HEK293 (cell line): ENCODE results near the gene GMEB2.

Experiments
- CTCF ChIA-PET: fragments of 350-600 bp; formaldehyde crosslinking; extraction: SDS; loops from one replicate; lab custom pipeline; 2021; ENCODE audit warnings: antibody characterized with exemption; lab: Yijun Ruan, JAX
- POLR2A ChIA-PET: fragments of 300-600 bp; formaldehyde crosslinking; extraction: SDS; loops from one replicate; lab custom pipeline; 2020; ENCODE audit warnings: antibody characterized with exemption, inconsistent platforms; lab: Yijun Ruan, JAX
- H3K27ac ChIP-seq: fragments of 200-500 bp; sonication (Bioruptor generic); 2 replicates; pipeline ENCODE4 v1.5.1; 2014; ENCODE audit warnings: low read depth, low read length, control low read depth, inconsistent platforms; ENCODE audit errors: extremely low read depth
- H3K36me3 ChIP-seq, 2 experiments: fragments of 200-500 bp in 1 of 2; sonication (Bioruptor generic) in 1 of 2; 1 replicate in 1 of 2; 2 replicates in 1 of 2; pipeline ENCODE4 v1.5.1; 2014 to 2017; ENCODE audit warnings: inconsistent platforms in 2 of 2, low read length in 2 of 2; ENCODE audit not compliant: control insufficient read depth in 2 of 2, insufficient read depth in 1 of 2
- H3K4me1 ChIP-seq: fragments of 200-500 bp; sonication (Bioruptor generic); 2 replicates; pipeline ENCODE4 v1.5.1; 2014; ENCODE audit warnings: mild to moderate bottlenecking, low read length, inconsistent platforms; ENCODE audit not compliant: control insufficient read depth, insufficient read depth
- H3K4me3 ChIP-seq: 2 replicates; pipeline ENCODE4 v1.5.1; 2011; ENCODE audit warnings: low read depth, mild to moderate bottlenecking, control low read depth, low read length, moderate library complexity
- H3K9me3 ChIP-seq: fragments of 200-500 bp; sonication (Bioruptor generic); 2 replicates; pipeline ENCODE4 v1.5.1; 2014; ENCODE audit warnings: low read depth, low read length, inconsistent platforms; ENCODE audit not compliant: control insufficient read depth, insufficient read depth
- CTCF ChIP-seq: fragments of 450-650 bp; formaldehyde crosslinking; IDR thresholded peaks from 2 replicates; pipeline ENCODE4 v1.5.1; 2016; ENCODE audit warnings: missing biosample characterization, missing genetic modification characterization
- EGR2 ChIP-seq: fragments of 450-650 bp; formaldehyde crosslinking; IDR thresholded peaks from 2 replicates; pipeline ENCODE4 v1.5.1; 2016; ENCODE audit warnings: low read depth, missing biosample characterization, missing genetic modification characterization
- GLIS2 ChIP-seq: fragments of 450-650 bp; formaldehyde crosslinking; IDR thresholded peaks from 2 replicates; pipeline ENCODE4 v1.5.1; 2016; ENCODE audit warnings: missing biosample characterization, missing genetic modification characterization
- HOXD13 ChIP-seq: sonication (generic); formaldehyde crosslinking; IDR thresholded peaks from 2 replicates; pipeline ENCODE4 v1.8.0; 2022; ENCODE audit warnings: missing genetic modification reagents, borderline replicate concordance
- KLF8 ChIP-seq: fragments of 450-650 bp; formaldehyde crosslinking; IDR thresholded peaks from 2 replicates; pipeline ENCODE4 v1.5.1; 2016; ENCODE audit warnings: missing biosample characterization, missing genetic modification characterization
- OSR2 ChIP-seq: fragments of 450-650 bp; formaldehyde crosslinking; IDR thresholded peaks from 2 replicates; pipeline ENCODE4 v1.5.1; 2016; ENCODE audit warnings: missing biosample characterization, missing genetic modification characterization
- PATZ1 ChIP-seq: fragments of 450-650 bp; formaldehyde crosslinking; IDR thresholded peaks from 2 replicates; pipeline ENCODE4 v1.5.1; 2016; ENCODE audit warnings: missing biosample characterization, missing genetic modification characterization
- PRDM1 ChIP-seq: fragments of 450-650 bp; formaldehyde crosslinking; IDR thresholded peaks from 2 replicates; pipeline ENCODE4; 2016; ENCODE audit warnings: missing biosample characterization, missing genetic modification characterization
- SCRT1 ChIP-seq: fragments of 450-650 bp; formaldehyde crosslinking; IDR thresholded peaks from 2 replicates; pipeline ENCODE4 v1.5.1; 2016; ENCODE audit warnings: missing biosample characterization, missing genetic modification characterization, borderline replicate concordance
- SP2 ChIP-seq: fragments of 450-650 bp; formaldehyde crosslinking; IDR thresholded peaks from 2 replicates; pipeline ENCODE4 v1.5.1; 2016; ENCODE audit warnings: missing biosample characterization, missing genetic modification characterization
- ZBTB10 ChIP-seq: fragments of 450-650 bp; formaldehyde crosslinking; IDR thresholded peaks from 2 replicates; pipeline ENCODE4 v1.5.1; 2016; ENCODE audit warnings: missing biosample characterization, missing genetic modification characterization
- ZEB2 ChIP-seq: fragments of 450-650 bp; formaldehyde crosslinking; IDR thresholded peaks from 2 replicates; pipeline ENCODE4 v1.5.1; 2016; ENCODE audit warnings: missing biosample characterization, missing genetic modification characterization
- ZFP41 ChIP-seq: fragments of 450-650 bp; formaldehyde crosslinking; IDR thresholded peaks from 2 replicates; pipeline ENCODE4 v1.5.1; 2016; ENCODE audit warnings: missing biosample characterization, missing genetic modification characterization, borderline replicate concordance
- ZNF10 ChIP-seq: fragments of 450-650 bp; formaldehyde crosslinking; IDR thresholded peaks from 2 replicates; pipeline ENCODE4 v1.5.1; 2017; ENCODE audit warnings: missing biosample characterization, missing genetic modification characterization
- ZNF138 ChIP-seq: fragments of 450-650 bp; formaldehyde crosslinking; IDR thresholded peaks from 2 replicates; pipeline ENCODE4 v1.5.1; 2016; ENCODE audit warnings: missing biosample characterization, missing genetic modification characterization, borderline replicate concordance
- ZNF140 ChIP-seq: fragments of 450-650 bp; formaldehyde crosslinking; IDR thresholded peaks from 2 replicates; pipeline ENCODE4 v1.5.1; 2016; ENCODE audit warnings: missing biosample characterization, missing genetic modification characterization
- ZNF169 ChIP-seq: fragments of 450-650 bp; formaldehyde crosslinking; IDR thresholded peaks from 2 replicates; pipeline ENCODE4 v1.5.1; 2016; ENCODE audit warnings: missing biosample characterization, missing genetic modification characterization
- ZNF175 ChIP-seq: fragments of 450-650 bp; formaldehyde crosslinking; IDR thresholded peaks from 2 replicates; pipeline ENCODE4 v1.5.1; 2016; ENCODE audit warnings: missing biosample characterization, missing genetic modification characterization
- ZNF18 ChIP-seq: fragments of 450-650 bp; formaldehyde crosslinking; IDR thresholded peaks from 2 replicates; pipeline ENCODE4 v1.5.1; 2016; ENCODE audit warnings: missing biosample characterization, missing genetic modification characterization
- ZNF214 ChIP-seq: fragments of 450-650 bp; formaldehyde crosslinking; IDR thresholded peaks from 2 replicates; pipeline ENCODE4 v1.5.1; 2017; ENCODE audit warnings: missing biosample characterization, mild to moderate bottlenecking, missing genetic modification characterization, borderline replicate concordance
- ZNF221 ChIP-seq: fragments of 450-650 bp; formaldehyde crosslinking; IDR thresholded peaks from 2 replicates; pipeline ENCODE4 v1.5.1; 2017; ENCODE audit warnings: missing biosample characterization, missing genetic modification characterization, borderline replicate concordance
- ZNF341 ChIP-seq: fragments of 450-650 bp; formaldehyde crosslinking; IDR thresholded peaks from 2 replicates; pipeline ENCODE4; 2016; ENCODE audit warnings: low read depth, missing biosample characterization, missing genetic modification characterization
- ZNF354C ChIP-seq: fragments of 450-650 bp; formaldehyde crosslinking; IDR thresholded peaks from 2 replicates; pipeline ENCODE4 v1.5.1; 2016; ENCODE audit warnings: missing biosample characterization, missing genetic modification characterization, low read depth, borderline replicate concordance
- ZNF48 ChIP-seq: fragments of 450-650 bp; formaldehyde crosslinking; IDR thresholded peaks from 2 replicates; pipeline ENCODE4 v1.5.1; 2016; ENCODE audit warnings: missing biosample characterization, missing genetic modification characterization
- ZNF514 ChIP-seq: fragments of 450-650 bp; formaldehyde crosslinking; IDR thresholded peaks from 2 replicates; pipeline ENCODE4 v1.5.1; 2016; ENCODE audit warnings: missing biosample characterization, missing genetic modification characterization
- ZNF561 ChIP-seq: fragments of 450-650 bp; IDR thresholded peaks from 2 replicates; pipeline ENCODE4 v1.5.1; 2018; ENCODE audit warnings: missing biosample characterization, missing genetic modification characterization, borderline replicate concordance
- ZNF600 ChIP-seq: fragments of 450-650 bp; formaldehyde crosslinking; IDR thresholded peaks from 2 replicates; pipeline ENCODE4 v1.5.1; 2016; ENCODE audit warnings: missing biosample characterization, missing genetic modification characterization
- ZNF792 ChIP-seq: fragments of 450-650 bp; formaldehyde crosslinking; IDR thresholded peaks from 2 replicates; pipeline ENCODE4 v1.5.1; 2016; ENCODE audit warnings: missing biosample characterization, missing genetic modification characterization
- ZNF843 ChIP-seq: fragments of 450-650 bp; formaldehyde crosslinking; IDR thresholded peaks from 2 replicates; pipeline ENCODE4 v1.5.1; 2016; ENCODE audit warnings: missing biosample characterization, missing genetic modification characterization
- TF ChIP-seq, protein P1 (sequence below): fragments of 450-650 bp; formaldehyde crosslinking; IDR thresholded peaks from 2 replicates; pipeline ENCODE4 v1.5.1; 2016; ENCODE audit warnings: missing biosample characterization, missing genetic modification characterization

Gene GMEB2

GRCh38 chr20:63553251-63553932 lies 73.5 kb downstream of the GMEB2 start:
- 0 out of 2 replicates have a peak, but pooled peaks cover 2% of the 10 kb centered on the region for H3K4me1 ChIP-seq
- H3K36me3 ChIP-seq = no peaks in the 10 kb centered on the region
- H3K27ac ChIP-seq = no peak overlapping the region; the same call in 1 of the 2 replicates
- ChIA-PET CTCF (no interaction called here), POLR2A (interaction anchor here (0.8 to 1.2 kb wide), 4 partner anchors 16 to 105 kb away, joined by 3 to 5 read pairs (median 4); partner anchors contain the start of genes HELZ2, PTK6 and RTEL1)
- H3K9me3 ChIP-seq = no peaks in the 10 kb centered on the region
- peak overlapping the region; percentile 27 for H3K4me3 ChIP-seq
- TF ChIP-seq ZNF18 (tag by site-specific recombination) = 0 out of 2 replicates have a peak, but pooled peaks have one; percentile 39
- no peak for TF ChIP-seq ZNF514 (tag by site-specific recombination)
- TF ChIP-seq ZNF175 (tag by site-specific recombination) = no peak
- TF ChIP-seq ZEB2 (tag by site-specific recombination) = 0 out of 2 replicates have a peak, but pooled peaks have one; percentile 3
- no peak for TF ChIP-seq ZNF221 (tag by site-specific recombination)
- no peak for TF ChIP-seq ZNF140 (tag by site-specific recombination)
- TF ChIP-seq HOXD13 (CRISPR knock-in tag) = no peak
- TF ChIP-seq PRDM1 (tag by site-specific recombination) = no peak
- TF ChIP-seq GLIS2 (tag by site-specific recombination) = no peak
- peak; percentile 43; the same call in 1 of the 2 replicates for TF ChIP-seq ZNF341 (tag by site-specific recombination)
- TF ChIP-seq EGR2 (tag by site-specific recombination) = no peak
- TF ChIP-seq ZBTB10 = no peak
- TF ChIP-seq OSR2 (tag by site-specific recombination) = no peak
- peak; percentile 65 for TF ChIP-seq SP2 (tag by site-specific recombination)
- no peak for TF ChIP-seq SCRT1
- TF ChIP-seq ZNF561 = no peak
- peak; percentile 85 for TF ChIP-seq KLF8 (tag by site-specific recombination)
- TF ChIP-seq ZNF138 = no peak
- TF ChIP-seq ZNF214 (tag by site-specific recombination) = no peak
- no peak for TF ChIP-seq ZNF48 (tag by site-specific recombination)
- no peak for TF ChIP-seq ZFP41
- no peak for TF ChIP-seq ZNF843
- TF ChIP-seq ZNF169 = no peak
- no peak for TF ChIP-seq ZNF354C (tag by site-specific recombination)
- TF ChIP-seq ZNF600 (tag by site-specific recombination) = no peak
- no peak for TF ChIP-seq ZNF792
- no peak for TF ChIP-seq CTCF (tag by site-specific recombination)
- TF ChIP-seq ZNF10 (tag by site-specific recombination) = no peak
- TF ChIP-seq, protein P1, sequence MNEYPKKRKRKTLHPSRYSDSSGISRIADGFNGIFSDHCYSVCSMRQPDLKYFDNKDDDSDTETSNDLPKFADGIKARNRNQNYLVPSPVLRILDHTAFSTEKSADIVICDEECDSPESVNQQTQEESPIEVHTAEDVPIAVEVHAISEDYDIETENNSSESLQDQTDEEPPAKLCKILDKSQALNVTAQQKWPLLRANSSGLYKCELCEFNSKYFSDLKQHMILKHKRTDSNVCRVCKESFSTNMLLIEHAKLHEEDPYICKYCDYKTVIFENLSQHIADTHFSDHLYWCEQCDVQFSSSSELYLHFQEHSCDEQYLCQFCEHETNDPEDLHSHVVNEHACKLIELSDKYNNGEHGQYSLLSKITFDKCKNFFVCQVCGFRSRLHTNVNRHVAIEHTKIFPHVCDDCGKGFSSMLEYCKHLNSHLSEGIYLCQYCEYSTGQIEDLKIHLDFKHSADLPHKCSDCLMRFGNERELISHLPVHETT = no peak
- peak; percentile 37 for TF ChIP-seq PATZ1 (tag by site-specific recombination)
